GM12892 (cell line): ENCODE data around the gene KCTD17.

Experiments used
- POLR2AphosphoS5 ChIP-seq: IDR thresholded peaks from 2 replicates; pipeline ENCODE4 v1.6.1; 2011; ENCODE audit warnings: low read depth, low read length, control low read depth
- TAF1 ChIP-seq: IDR thresholded peaks from 2 replicates; pipeline ENCODE4 v1.6.1; 2011; ENCODE audit warnings: low read depth, mild to moderate bottlenecking, control low read depth, low read length, borderline replicate concordance

DNA sequence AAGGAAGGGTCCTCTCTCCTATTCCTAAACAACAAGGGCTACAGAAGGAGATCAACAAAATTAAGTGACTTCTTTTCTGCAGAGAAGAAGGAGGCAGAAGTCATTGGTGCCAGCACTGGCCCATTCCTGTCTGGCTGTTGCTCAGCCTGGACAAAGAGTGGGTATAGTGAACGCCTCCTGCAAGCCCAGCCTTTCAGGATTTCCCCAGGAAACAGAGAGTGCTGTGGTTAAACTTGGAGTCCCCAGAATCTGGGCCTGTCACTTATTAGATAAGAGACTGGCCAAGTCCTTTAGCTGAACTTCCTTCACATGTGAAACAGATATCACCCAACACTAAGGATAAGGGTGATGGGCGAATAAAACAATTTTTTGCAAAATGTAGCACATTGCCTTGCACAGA is 43.2 kb upstream of the KCTD17 start:
- TF ChIP-seq POLR2AphosphoS5 (no peak), TAF1 (no peak)
